NCI-H1105 treated with DMSO at 0.1 percent for 48 hours (cell line): ENCODE results near the gene BRD9.

ENCODE experiments used
- DNase-seq: peaks from one replicate; lab custom pipeline; 2025; lab: John Stamatoyannopoulos, UW

Gene BRD9

GRCh38 chr5:878125-878524 is 14.5 kb downstream of the BRD9 start:
- DNase-seq: no peak

- DNase-seq: no peak
Measured at GRCh38 chr5:876398-877365, 15.9 kb downstream of the BRD9 start.

- no peak for DNase-seq
Measured at GRCh38 chr5:875931-876330, 16.7 kb downstream of the BRD9 start.

- DNase-seq: no peak
Measured at GRCh38 chr5:873328-873727, 19.3 kb downstream of the BRD9 start.

GRCh38 chr5:872301-872700 is 20.3 kb downstream of the BRD9 start:
- no peak for DNase-seq

GRCh38 chr5:871596-872298 is 20.9 kb downstream of the BRD9 start:
- no peak for DNase-seq

GRCh38 chr5:870956-871355 is 21.6 kb downstream of the BRD9 start:
- no peak for DNase-seq

GRCh38 chr5:868428-869135 is 24.0 kb downstream of the BRD9 start:
- no peak for DNase-seq

GRCh38 chr5:867300-867870 is 25.2 kb downstream of the BRD9 start:
- DNase-seq: no peak

- DNase-seq: no peak
Measured at GRCh38 chr5:865771-866170, 26.8 kb downstream of the BRD9 start.

- DNase-seq: no peak
Measured at GRCh38 chr5:865168-865521, 27.5 kb downstream of the BRD9 start.

- no peak for DNase-seq
Measured at GRCh38 chr5:864492-865167, 28.0 kb downstream of the BRD9 start.

- no peak for DNase-seq
Measured at GRCh38 chr5:863244-863805, 29.3 kb downstream of the BRD9 start.

GRCh38 chr5:862367-863243 is 30.0 kb downstream of the BRD9 start:
- DNase-seq: no peak

- DNase-seq: no peak
Measured at GRCh38 chr5:861442-862366, 30.9 kb downstream of the BRD9 start.

- no peak for DNase-seq
Measured at GRCh38 chr5:860506-861150, 32.0 kb downstream of the BRD9 start.

GRCh38 chr5:859798-860296 is 32.8 kb downstream of the BRD9 start:
- no peak for DNase-seq

GRCh38 chr5:859391-859790 is 33.2 kb downstream of the BRD9 start:
- DNase-seq: no peak

- DNase-seq: no peak
Measured at GRCh38 chr5:858726-859125, 33.9 kb downstream of the BRD9 start.
